ENCODE results near the gene NCAPG.

The NCAPG gene

DNA sequence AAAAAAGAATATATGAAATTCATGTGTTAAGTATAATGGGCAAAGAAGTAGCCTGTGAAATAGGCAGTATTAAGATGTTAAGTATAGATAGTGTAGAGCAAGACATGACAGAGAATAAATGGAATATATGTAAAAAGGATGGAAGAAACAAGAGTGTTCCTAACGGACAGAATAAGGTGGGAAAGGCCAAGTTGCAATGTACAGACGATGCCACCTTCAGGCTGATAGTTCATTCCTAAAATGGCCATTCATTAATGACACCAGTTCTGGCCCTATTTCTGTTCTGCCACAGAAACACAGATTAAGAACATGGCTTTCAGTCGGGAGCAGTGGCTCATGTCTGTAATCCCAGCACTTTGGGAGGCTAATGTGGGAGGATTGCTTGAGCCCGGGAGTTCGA, 24.9 kb upstream of the NCAPG start:
- TF ChIP-seq BACH2 (CRISPR knock-in tag; IDR thresholded peaks at IDR 0.05; ENCODE audit: borderline replicate concordance): no peak
- TF ChIP-seq GLIS3 (CRISPR knock-in tag; IDR thresholded peaks at IDR 0.05): no peak
- no peak for TF ChIP-seq ARNTL (CRISPR knock-in tag; IDR thresholded peaks at IDR 0.05; ENCODE audit: borderline replicate concordance, low read depth)
- TF ChIP-seq PATZ1 (CRISPR knock-in tag; IDR thresholded peaks at IDR 0.05; ENCODE audit: borderline replicate concordance): no peak
- no peak for TF ChIP-seq ZNF8 (CRISPR knock-in tag; IDR thresholded peaks at IDR 0.05)
- TF ChIP-seq TCF4 (CRISPR knock-in tag; IDR thresholded peaks at IDR 0.05; ENCODE audit: borderline replicate concordance): no peak
- TF ChIP-seq ZNF565 (CRISPR knock-in tag; conservative IDR thresholded peaks at IDR 0.05; ENCODE audit: low read depth): no peak
- TF ChIP-seq ISL1 (CRISPR knock-in tag; IDR thresholded peaks at IDR 0.05): no peak
- no peak for TF ChIP-seq ZNF70 (CRISPR knock-in tag; IDR thresholded peaks at IDR 0.05)
- no peak for TF ChIP-seq ZC3H10 (CRISPR knock-in tag; IDR thresholded peaks at IDR 0.05)
- TF ChIP-seq RARB (CRISPR knock-in tag; IDR thresholded peaks at IDR 0.05): no peak
- TF ChIP-seq OSR1 (CRISPR knock-in tag; IDR thresholded peaks at IDR 0.05): no peak
- ATAC-seq: no peak; the same call in 2 of the 3 replicates

- ATAC-seq: peak; percentile 26; the same call in 1 of the 3 replicates
- no peak for TF ChIP-seq ZC3H10 (CRISPR knock-in tag; IDR thresholded peaks at IDR 0.05)
- TF ChIP-seq ZNF8 (CRISPR knock-in tag; IDR thresholded peaks at IDR 0.05): no peak
- no peak for TF ChIP-seq CSDC2 (CRISPR knock-in tag; IDR thresholded peaks at IDR 0.05)
- TF ChIP-seq ISL1 (CRISPR knock-in tag; IDR thresholded peaks at IDR 0.05): no peak
- TF ChIP-seq ARNTL (CRISPR knock-in tag; IDR thresholded peaks at IDR 0.05; ENCODE audit: borderline replicate concordance, low read depth): no peak
- no peak for TF ChIP-seq SNAI2 (CRISPR knock-in tag; IDR thresholded peaks at IDR 0.05)
Measured at GRCh38 chr4:17786567-17786966, 24.2 kb upstream of the NCAPG start.

GRCh38 chr4:17787315-17787714, 23.5 kb upstream of the NCAPG start:
- TF ChIP-seq ISL1 (CRISPR knock-in tag; IDR thresholded peaks at IDR 0.05) (peak; percentile 86), TOX (CRISPR knock-in tag; IDR thresholded peaks at IDR 0.05; ENCODE audit: borderline replicate concordance) (no peak)
- peak; percentile 94 for ATAC-seq

GRCh38 chr4:17788956-17789355, 21.8 kb upstream of the NCAPG start:
- no peak for TF ChIP-seq SNAI2 (CRISPR knock-in tag; IDR thresholded peaks at IDR 0.05)
- no peak for TF ChIP-seq ZC3H10 (CRISPR knock-in tag; IDR thresholded peaks at IDR 0.05)
- TF ChIP-seq GLIS3 (CRISPR knock-in tag; IDR thresholded peaks at IDR 0.05): no peak
- no peak for TF ChIP-seq ESRRG (CRISPR knock-in tag; IDR thresholded peaks at IDR 0.05)
- TF ChIP-seq ISL1 (CRISPR knock-in tag; IDR thresholded peaks at IDR 0.05): no peak
- TF ChIP-seq RARB (CRISPR knock-in tag; IDR thresholded peaks at IDR 0.05): no peak
- no peak for TF ChIP-seq PATZ1 (CRISPR knock-in tag; IDR thresholded peaks at IDR 0.05; ENCODE audit: borderline replicate concordance)
- TF ChIP-seq BACH2 (CRISPR knock-in tag; IDR thresholded peaks at IDR 0.05; ENCODE audit: borderline replicate concordance): no peak
- no peak for TF ChIP-seq TCF4 (CRISPR knock-in tag; IDR thresholded peaks at IDR 0.05; ENCODE audit: borderline replicate concordance)
- TF ChIP-seq ZNF565 (CRISPR knock-in tag; conservative IDR thresholded peaks at IDR 0.05; ENCODE audit: low read depth): no peak
- TF ChIP-seq ZFP3 (CRISPR knock-in tag; IDR thresholded peaks at IDR 0.05): no peak
- no peak for TF ChIP-seq TOX (CRISPR knock-in tag; IDR thresholded peaks at IDR 0.05; ENCODE audit: borderline replicate concordance)
- no peak for TF ChIP-seq ZNF70 (CRISPR knock-in tag; IDR thresholded peaks at IDR 0.05)
- TF ChIP-seq ZNF8 (CRISPR knock-in tag; IDR thresholded peaks at IDR 0.05): no peak
- TF ChIP-seq TSHZ2 (CRISPR knock-in tag; IDR thresholded peaks at IDR 0.05): no peak
- no peak for TF ChIP-seq CSDC2 (CRISPR knock-in tag; IDR thresholded peaks at IDR 0.05)
- no peak for TF ChIP-seq OSR1 (CRISPR knock-in tag; IDR thresholded peaks at IDR 0.05)
- no peak for TF ChIP-seq ARNTL (CRISPR knock-in tag; IDR thresholded peaks at IDR 0.05; ENCODE audit: borderline replicate concordance, low read depth)
- TF ChIP-seq, protein P1, sequence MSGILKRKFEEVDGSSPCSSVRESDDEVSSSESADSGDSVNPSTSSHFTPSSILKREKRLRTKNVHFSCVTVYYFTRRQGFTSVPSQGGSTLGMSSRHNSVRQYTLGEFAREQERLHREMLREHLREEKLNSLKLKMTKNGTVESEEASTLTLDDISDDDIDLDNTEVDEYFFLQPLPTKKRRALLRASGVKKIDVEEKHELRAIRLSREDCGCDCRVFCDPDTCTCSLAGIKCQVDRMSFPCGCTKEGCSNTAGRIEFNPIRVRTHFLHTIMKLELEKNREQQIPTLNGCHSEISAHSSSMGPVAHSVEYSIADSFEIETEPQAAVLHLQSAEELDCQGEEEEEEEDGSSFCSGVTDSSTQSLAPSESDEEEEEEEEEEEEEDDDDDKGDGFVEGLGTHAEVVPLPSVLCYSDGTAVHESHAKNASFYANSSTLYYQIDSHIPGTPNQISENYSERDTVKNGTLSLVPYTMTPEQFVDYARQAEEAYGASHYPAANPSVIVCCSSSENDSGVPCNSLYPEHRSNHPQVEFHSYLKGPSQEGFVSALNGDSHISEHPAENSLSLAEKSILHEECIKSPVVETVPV (CRISPR knock-in tag; IDR thresholded peaks at IDR 0.05): no peak
- no peak for ATAC-seq

Data from SK-N-SH treated with all-trans-retinoic acid at 6 μM for 48 hours (cell line).